T-helper 9 cell (primary cell): ENCODE results near the gene NAA10.

ENCODE experiments used
- DNase-seq: peaks from one replicate; pipeline ENCODE4 v3.0.0-alpha.2; 2020

NAA10 gene

GRCh38 chrX:153908219-153908860 lies 26.5 kb downstream of the NAA10 start:
- DNase-seq = no peak

GRCh38 chrX:153907456-153907855 lies 27.4 kb downstream of the NAA10 start:
- no peak for DNase-seq

GRCh38 chrX:153906126-153906917 lies 28.5 kb downstream of the NAA10 start:
- DNase-seq = no peak

DNA sequence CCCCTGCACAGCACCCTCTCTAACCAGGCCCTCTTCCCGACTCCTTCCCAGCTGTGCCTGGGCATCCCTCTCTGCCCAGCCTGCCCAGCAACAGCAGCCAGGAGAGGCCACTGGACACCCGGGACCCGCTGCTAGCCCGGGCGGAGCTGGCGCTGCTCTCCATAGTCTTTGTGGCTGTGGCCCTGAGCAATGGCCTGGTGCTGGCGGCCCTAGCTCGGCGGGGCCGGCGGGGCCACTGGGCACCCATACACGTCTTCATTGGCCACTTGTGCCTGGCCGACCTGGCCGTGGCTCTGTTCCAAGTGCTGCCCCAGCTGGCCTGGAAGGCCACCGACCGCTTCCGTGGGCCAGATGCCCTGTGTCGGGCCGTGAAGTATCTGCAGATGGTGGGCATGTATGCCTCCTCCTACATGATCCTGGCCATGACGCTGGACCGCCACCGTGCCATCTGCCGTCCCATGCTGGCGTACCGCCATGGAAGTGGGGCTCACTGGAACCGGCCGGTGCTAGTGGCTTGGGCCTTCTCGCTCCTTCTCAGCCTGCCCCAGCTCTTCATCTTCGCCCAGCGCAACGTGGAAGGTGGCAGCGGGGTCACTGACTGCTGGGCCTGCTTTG lies 29.2 kb downstream of the NAA10 start:
- no peak for DNase-seq

DNA sequence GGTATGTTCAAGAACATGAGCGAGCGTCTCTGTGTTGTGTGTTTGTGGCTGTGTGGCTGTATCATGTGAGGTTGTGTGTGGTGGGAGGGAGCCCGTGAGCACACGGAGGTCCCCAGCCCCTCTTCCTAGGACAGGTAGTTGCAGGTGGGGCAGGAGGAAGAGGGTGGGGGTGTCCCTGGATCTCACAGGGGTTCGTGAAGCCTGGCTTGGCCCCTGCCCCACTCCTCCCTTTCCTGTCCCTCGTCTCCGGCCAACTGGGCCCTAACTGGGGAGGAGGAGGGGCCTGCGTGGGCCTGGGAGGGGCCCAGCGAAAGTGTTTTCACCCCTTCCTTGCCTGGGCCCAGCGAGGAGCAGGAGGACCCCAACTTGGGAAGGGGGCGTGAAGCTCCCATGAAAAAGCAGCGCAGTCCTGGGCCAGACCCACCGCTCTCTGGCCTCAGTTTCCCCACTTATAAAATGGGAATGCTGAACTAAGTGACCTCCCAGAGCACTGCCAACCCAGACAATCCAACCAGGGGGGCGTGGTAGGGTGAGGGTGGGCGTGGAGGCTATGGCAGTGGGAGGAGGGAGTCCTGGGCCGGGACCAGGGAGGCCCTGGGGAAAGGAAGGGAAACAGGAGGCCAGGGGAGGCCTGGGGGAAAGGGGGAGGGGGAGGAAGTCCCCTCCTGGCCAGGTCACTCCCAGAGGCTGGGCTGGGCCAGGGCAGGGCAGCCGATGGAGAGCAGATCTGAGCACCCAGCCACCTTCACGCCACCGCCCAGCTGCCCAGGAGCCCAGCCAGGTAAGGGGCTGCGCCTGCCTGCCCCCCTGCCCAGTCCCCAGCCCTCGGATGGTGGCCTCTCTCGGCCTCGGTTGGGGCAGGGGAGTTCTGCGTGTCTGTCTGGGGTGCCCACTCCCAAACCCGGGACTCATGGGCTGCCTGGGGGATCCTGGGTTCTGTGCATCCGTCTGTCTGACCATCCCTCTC lies 30.6 kb downstream of the NAA10 start, which contains the start of gene AVPR2:
TSS of gene AVPR2 (plus strand) at position 683 of the 967 bp plus-strand sequence. CDS start 473 bp downstream, outside the sequence.
- DNase-seq = no peak

GRCh38 chrX:153903238-153903980 lies 31.4 kb downstream of the NAA10 start:
- DNase-seq = no peak

DNA sequence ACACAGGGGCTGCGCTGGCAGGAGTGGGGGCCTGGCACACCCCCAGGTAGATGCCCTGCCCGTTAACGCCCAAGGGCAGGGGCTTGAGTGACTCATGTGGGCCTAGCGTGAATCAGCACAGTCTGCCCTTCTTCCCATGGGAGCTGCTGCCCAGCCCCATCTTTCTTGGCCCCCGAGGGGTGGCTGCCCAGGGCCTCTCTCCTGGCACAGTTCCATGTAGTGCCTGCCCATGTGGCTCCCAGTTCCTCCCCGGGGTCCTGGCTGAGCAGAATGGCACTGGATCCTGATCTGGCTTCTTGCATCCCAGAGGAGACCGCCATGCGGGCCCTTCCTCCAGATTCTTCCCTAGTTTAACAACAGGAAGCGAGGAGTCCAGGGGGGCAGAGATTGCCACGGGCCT lies 32.5 kb downstream of the NAA10 start:
- no peak for DNase-seq

- no peak for DNase-seq
These were observed 33.1 kb downstream of the NAA10 start for GRCh38 chrX:153901753-153902140.

DNA sequence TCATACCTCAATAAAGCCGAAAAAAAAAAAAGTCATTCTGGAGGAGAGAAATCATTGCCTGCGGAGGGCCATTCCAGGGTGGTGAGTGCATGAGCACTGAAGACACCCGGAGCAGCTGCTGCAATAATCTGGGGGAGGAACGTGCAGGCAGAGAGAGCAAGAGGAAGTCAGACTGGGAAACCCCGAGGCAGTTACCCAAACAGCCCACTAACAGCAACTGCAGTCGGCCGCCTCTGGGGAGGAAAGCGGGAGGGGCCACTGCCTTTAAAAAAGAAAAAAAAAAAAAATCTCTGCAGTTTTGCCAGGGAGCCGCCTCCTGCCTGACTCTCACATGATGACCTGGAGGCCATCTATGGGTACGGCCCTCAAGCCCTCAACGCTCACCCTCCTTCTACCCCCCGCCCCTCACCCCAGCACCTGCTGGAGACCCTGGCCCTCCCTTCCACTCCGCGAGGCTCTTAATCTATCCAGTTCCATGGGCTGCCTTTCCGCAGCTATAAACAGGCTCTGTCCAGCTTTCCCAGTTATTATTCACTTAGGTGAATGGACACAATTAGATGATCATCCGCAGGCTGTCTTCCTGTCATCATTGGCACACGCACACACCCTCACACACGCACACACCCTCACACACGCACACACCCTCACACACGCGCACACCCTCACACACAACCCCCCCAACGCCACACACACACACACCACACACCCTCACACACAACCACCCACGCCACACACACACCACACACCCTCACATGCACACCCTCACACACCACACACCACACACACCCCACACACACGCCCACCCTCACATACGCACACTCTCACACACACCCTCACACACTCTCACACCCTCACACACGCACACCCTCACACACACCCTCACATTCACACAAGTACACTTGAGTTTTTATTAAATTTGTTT lies 33.7 kb downstream of the NAA10 start:
- DNase-seq = peak; percentile 37

GRCh38 chrX:153897899-153898298 lies 36.9 kb downstream of the NAA10 start:
- no peak for DNase-seq

DNA sequence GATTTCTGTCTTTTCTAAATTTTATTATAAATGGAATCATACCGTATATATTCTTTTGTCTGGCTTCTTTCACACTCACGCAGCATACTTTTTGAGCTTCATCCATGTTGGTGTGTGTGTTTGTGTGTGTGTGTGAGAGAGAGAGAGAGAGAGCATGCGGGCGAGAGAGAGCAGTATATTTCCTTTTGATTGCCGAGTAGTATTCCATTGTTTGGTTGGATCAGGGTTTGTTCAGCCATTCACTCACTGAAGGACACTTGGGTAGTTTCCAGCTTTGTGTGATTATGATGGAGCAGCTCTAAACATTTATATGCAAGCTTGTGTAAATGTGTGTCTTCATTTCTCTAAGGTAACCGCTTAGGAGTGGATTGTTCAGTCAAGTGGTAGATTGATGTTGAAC lies 45.7 kb downstream of the NAA10 start:
- no peak for DNase-seq

DNA sequence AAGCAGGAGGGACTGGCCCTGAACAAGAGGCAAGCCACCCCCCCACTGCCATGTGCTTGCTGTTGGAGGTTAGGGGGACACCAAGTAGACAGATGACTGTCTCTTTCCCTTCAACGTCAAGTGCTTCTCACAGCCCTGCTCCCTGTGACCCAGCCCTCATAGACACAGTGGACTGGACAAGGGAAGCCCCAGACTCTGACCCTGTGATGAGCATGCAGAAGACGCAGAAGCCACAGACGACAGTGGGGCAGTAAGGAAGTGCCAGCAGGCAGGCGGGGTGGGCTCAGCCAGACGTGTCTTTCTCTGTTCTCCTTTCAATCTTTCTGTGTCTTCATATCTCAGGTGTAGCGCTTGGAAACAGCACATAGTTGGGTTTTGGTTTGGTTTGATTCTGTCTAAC lies 46.5 kb downstream of the NAA10 start:
- no peak for DNase-seq

GRCh38 chrX:153887385-153887784 lies 47.5 kb downstream of the NAA10 start:
- no peak for DNase-seq

GRCh38 chrX:153886915-153887314 lies 47.9 kb downstream of the NAA10 start:
- DNase-seq = no peak

DNA sequence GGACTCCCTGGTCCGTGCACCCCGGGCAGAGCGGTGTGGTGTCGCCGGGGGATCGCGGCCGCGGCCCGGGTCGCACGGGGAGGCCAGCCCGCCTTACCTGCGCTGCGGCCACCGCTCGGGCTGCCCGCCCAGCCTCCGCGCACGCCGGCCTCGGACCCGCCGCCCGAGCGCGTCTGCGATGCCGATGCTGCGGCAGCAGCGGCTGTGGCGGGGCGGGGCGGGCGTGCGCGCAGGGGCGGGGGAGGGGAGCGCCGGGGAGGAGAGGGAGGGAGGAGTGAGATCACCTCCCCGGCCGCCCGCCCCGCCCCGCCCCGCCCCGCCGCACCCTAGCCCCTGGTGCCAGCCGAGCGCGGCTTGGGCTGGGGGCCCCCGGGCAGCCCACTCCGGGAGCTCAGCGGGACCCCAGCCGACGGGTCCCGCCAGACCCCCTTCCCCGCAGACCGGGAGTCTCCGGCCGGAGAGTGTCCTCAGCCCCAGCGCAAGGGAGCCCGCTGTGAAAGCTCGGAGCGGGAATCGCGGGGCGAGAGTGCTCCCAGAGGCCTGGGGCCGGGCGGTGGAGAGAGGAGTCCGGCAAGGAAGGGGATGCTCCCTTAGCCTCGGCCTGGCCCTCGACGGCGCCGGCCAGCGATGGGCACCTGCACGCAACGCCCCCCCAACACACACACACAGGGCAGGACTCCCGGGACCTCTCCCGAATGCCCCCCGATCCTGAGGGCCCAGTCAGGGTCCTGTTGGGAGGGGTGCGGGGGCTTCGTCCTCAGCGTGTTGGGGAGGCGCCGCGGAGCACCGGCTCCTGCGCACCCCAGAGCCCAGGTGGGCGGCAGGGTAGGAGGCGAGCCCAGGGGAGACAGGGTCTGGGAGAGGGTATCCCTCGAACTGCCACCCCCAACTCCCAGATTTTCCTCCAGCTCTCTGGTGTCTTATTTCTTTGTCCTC lies 48.6 kb downstream of the NAA10 start, which contains the start of gene L1CAM:
TSS of gene L1CAM (minus strand) at position 206 of the 936 bp plus-strand sequence. CDS start 10,337 bp downstream, outside the sequence.
- DNase-seq = no peak

GRCh38 chrX:153885208-153885787 lies 49.5 kb downstream of the NAA10 start:
- DNase-seq = no peak

DNA sequence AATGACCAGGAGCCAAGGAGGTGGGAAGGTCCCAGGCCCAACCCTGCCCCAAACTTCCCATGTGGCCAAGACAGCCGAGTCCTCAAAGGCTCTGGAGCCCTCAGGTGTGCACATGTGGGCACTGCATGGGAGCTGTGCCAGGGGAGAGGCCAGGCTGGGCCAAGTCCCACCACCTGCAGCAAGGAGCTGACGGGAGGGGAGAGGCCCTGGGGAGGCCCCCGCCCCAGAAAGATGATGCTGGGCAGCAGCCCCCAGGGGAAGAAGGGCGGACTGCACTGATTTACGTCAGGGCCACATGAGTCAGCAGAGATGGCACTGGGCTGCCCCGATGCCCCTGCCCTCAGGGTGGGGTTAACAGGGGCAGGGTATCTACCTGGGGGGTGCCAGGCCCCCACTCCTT lies 50.2 kb downstream of the NAA10 start:
- DNase-seq = no peak

DNA sequence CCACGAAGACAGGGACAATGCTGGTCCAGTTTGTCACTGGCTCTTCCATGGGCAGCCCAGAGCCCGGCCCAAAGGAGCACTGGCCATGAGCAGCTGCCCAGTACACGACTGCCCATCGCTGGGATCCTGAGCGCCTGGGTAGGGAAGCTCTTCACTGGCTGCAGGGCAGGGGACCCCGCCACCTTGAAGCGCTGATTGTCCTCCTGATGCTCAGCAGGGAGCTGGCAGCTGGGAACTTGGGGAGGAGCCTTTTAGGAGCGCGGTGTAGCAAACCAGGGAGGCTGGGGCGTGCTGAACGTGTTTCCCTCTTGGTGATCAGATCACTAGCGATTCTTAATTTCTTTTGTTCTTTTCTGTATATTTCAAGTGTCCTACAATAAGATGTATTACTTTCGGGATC lies 50.7 kb downstream of the NAA10 start:
- no peak for DNase-seq
